Measurements from ENCODE around the gene AFDN.
A peak's percentile ranks its signal among the peaks of the same experiment; 100 is the strongest.

AFDN gene

GRCh38 chr6:167826896-167827582 is at the start of gene AFDN:
AFDN (plus strand) TSS chr6:167826911; CDS start chr6:167827133, 222 bp downstream.
- peak within 1 kb of the TSS; percentile 64 for H3K4me3 ChIP-seq (ENCODE audit: control insufficient read depth, low read depth, low read length)
- TF ChIP-seq CTCF (IDR thresholded peaks at IDR 0.05; ENCODE audit: control insufficient read depth, insufficient read depth, low read depth, low read length, missing control alignments): no peak
- DNase-seq (ENCODE audit: low read depth): no peak

- no peak for TF ChIP-seq CTCF (IDR thresholded peaks at IDR 0.05; ENCODE audit: control insufficient read depth, insufficient read depth, low read depth, low read length, missing control alignments)
- H3K4me3 ChIP-seq (ENCODE audit: control insufficient read depth, low read depth, low read length): no peak overlapping the region
- no peak for DNase-seq (ENCODE audit: low read depth)
Observed at GRCh38 chr6:167778497-167779128, 48.1 kb upstream of the AFDN start.

GRCh38 chr6:167779129-167779992 is 47.4 kb upstream of the AFDN start:
- no peak for TF ChIP-seq CTCF (IDR thresholded peaks at IDR 0.05; ENCODE audit: control insufficient read depth, insufficient read depth, low read depth, low read length, missing control alignments)
- no peak for DNase-seq (ENCODE audit: low read depth)
- no peak overlapping the region for H3K4me3 ChIP-seq (ENCODE audit: control insufficient read depth, low read depth, low read length)

- H3K4me3 ChIP-seq (ENCODE audit: control insufficient read depth, low read depth, low read length): no peak overlapping the region
- DNase-seq (ENCODE audit: low read depth): no peak
- no peak for TF ChIP-seq CTCF (IDR thresholded peaks at IDR 0.05; ENCODE audit: control insufficient read depth, insufficient read depth, low read depth, low read length, missing control alignments)
Observed at GRCh38 chr6:167779993-167780655, 46.6 kb upstream of the AFDN start.

GRCh38 chr6:167781066-167781767 is 45.5 kb upstream of the AFDN start:
- no peak for TF ChIP-seq CTCF (IDR thresholded peaks at IDR 0.05; ENCODE audit: control insufficient read depth, insufficient read depth, low read depth, low read length, missing control alignments)
- no peak for DNase-seq (ENCODE audit: low read depth)
- H3K4me3 ChIP-seq (ENCODE audit: control insufficient read depth, low read depth, low read length): no peak overlapping the region

- no peak for TF ChIP-seq CTCF (IDR thresholded peaks at IDR 0.05; ENCODE audit: control insufficient read depth, insufficient read depth, low read depth, low read length, missing control alignments)
- DNase-seq (ENCODE audit: low read depth): no peak
- H3K4me3 ChIP-seq (ENCODE audit: control insufficient read depth, low read depth, low read length): no peak overlapping the region
Observed at GRCh38 chr6:167781868-167782267, 44.8 kb upstream of the AFDN start.

All from AG09309 (cell line).